Measurements from ENCODE around the gene ZNF860. TPM values are rescaled to one million over a fixed set of nuclear protein-coding genes. Genes with fewer than 3 reads are reported as not detected.

ZNF860 gene
- total RNA-seq, 4 donors from 2014 or later = 1.0 to 2.8 (median 2.0) TPM

GRCh38 chr3:31937225-31937624 lies 44.3 kb upstream of the ZNF860 start:
- H3K4me3 ChIP-seq (ENCODE audit: low read depth, poor library complexity, severe bottlenecking) = no peak overlapping the region
- intact Hi-C loops (cut with DNase I; ENCODE audit: low total_unique reads) = no loop called here
- TF ChIP-seq CTCF (IDR thresholded peaks at IDR 0.05) (no peak), POLR2A (IDR thresholded peaks at IDR 0.05) (no peak)
- 73 to 83% methylated on average over 4 of the region's 4 CpGs for WGBS, 2 donors
- no peak for DNase-seq (ENCODE audit: low spot score in 2 of 2)

- no peak for DNase-seq (ENCODE audit: low spot score in 2 of 2)
- intact Hi-C loops (cut with DNase I; ENCODE audit: low total_unique reads) = no loop called here
- no peak for TF ChIP-seq CTCF (IDR thresholded peaks at IDR 0.05)
- TF ChIP-seq POLR2A (IDR thresholded peaks at IDR 0.05) = no peak
- H3K4me3 ChIP-seq (ENCODE audit: low read depth, poor library complexity, severe bottlenecking) = no peak overlapping the region
- WGBS, 2 donors = 94 to 96% methylated on average over 2 of the region's 2 CpGs
Observed at GRCh38 chr3:31942446-31942845, 39.1 kb upstream of the ZNF860 start.

- DNase-seq (ENCODE audit: low spot score in 2 of 2) = no peak
- intact Hi-C loops (cut with DNase I; ENCODE audit: low total_unique reads) = no loop called here
- no peak for TF ChIP-seq CTCF (IDR thresholded peaks at IDR 0.05)
- TF ChIP-seq POLR2A (IDR thresholded peaks at IDR 0.05) = no peak
- no peak overlapping the region for H3K4me3 ChIP-seq (ENCODE audit: low read depth, poor library complexity, severe bottlenecking)
Observed at GRCh38 chr3:31943041-31943440, 38.5 kb upstream of the ZNF860 start.

DNA sequence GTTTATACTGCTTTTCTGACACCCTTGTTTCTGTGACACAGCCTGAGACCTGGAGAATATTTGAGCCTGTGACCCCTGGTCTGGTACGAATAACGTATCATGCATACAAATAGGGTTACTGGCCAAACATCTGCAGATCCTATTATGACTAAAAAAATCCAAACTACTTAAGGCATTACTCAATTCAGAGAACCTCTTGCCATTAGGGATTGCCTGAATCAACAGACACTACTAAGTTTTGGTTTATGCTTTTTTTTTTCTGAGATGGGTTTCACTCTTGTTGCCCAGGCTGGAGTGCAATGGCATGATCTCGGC lies 35.9 kb upstream of the ZNF860 start:
- TF ChIP-seq POLR2A (IDR thresholded peaks at IDR 0.05) (no peak), CTCF (IDR thresholded peaks at IDR 0.05) (no peak)
- H3K4me3 ChIP-seq (ENCODE audit: low read depth, poor library complexity, severe bottlenecking) = no peak overlapping the region
- 62 to 69% methylated on average over 3 of the region's 3 CpGs for WGBS, 2 donors
- intact Hi-C loops (cut with DNase I; ENCODE audit: low total_unique reads) = no loop called here
- no peak for DNase-seq (ENCODE audit: low spot score in 2 of 2)

DNA sequence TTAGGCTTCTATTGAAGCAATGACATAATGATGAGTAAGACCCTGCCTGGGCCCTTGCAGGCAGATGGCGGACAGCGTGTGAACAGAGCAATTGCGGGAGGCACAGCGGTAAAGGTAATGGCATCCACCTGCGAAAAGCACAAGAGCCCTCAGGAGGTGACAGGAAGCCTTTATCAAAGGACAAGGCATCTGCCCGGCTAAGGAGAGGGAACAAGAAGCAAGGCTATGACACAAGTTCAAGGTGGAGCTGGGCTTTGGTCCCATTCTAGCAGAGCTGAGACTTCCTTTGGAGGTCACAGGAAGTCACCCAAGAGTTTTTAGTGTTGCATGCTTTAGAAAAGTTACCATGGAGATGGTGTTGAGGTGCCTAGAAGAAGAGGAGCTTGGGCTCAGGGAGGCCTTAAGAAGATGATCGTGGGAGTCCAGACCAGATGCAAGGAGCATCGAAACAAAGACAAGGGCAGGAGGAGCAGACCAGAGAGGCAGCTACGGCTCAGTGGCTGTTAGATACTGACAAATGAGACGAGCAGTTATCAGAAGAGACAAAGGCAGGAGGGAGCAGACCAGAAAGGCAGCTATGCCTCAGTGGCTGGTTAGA lies 35.0 kb upstream of the ZNF860 start:
- TF ChIP-seq CTCF (IDR thresholded peaks at IDR 0.05) (no peak), POLR2A (IDR thresholded peaks at IDR 0.05) (no peak)

DNA sequence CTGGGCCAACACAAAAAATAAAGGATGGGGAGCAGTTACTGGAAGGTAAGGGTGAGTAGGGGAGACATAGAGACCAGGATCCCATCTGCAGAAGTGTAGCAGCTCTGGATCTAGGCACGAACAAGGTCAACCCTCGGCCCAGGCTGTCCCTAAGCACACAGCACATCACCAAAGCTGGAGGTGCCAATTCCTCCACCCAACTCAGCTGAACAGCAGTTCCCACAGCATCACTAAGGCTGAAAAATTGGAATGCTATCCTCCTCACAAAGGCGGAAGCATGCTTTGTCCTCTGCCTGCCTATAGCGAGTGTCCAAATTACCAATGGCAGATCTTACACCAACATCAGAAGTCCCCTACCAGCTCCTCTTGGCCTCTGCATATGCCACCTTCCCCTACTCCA lies 34.4 kb upstream of the ZNF860 start:
- intact Hi-C loops (cut with DNase I; ENCODE audit: low total_unique reads) = no loop called here
- no peak for TF ChIP-seq POLR2A (IDR thresholded peaks at IDR 0.05)
- no peak for TF ChIP-seq CTCF (IDR thresholded peaks at IDR 0.05)
- no peak overlapping the region for H3K4me3 ChIP-seq (ENCODE audit: low read depth, poor library complexity, severe bottlenecking)
- 87% methylated on average over 4 of the region's 4 CpGs for WGBS, 2 donors
- no peak for DNase-seq (ENCODE audit: low spot score in 2 of 2)

More for the DNA sequence above, 35.0 kb upstream of the ZNF860 start:
- intact Hi-C loops (cut with DNase I; ENCODE audit: low total_unique reads) = no loop called here
- 89% methylated on average over 10 of the region's 10 CpGs for WGBS, 2 donors
- H3K4me3 ChIP-seq (ENCODE audit: low read depth, poor library complexity, severe bottlenecking) = no peak overlapping the region
- no peak for DNase-seq (ENCODE audit: low spot score in 2 of 2)
